ENCODE results near the gene RASSF4.

The RASSF4 gene

DNA sequence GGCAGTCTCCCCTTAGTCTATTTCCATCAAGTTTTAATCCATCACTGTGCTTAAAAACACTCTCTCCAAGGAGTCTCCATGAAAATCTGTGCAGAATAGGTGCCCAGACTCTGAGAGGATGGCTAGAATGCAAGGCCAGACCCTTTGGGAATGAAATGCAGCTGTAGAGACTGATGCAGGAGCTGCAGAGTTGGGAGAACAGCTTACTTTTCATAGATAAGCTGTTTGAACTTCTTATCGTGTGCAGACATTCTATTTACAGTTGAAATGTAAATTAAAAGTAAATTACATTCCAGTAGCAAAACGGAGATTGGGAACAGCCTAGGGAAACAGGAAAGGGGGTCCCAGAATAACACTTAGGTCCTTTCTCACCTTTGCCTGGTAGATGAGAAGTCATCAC is 56.0 kb downstream of the RASSF4 start:
- no peak for DNase-seq

DNA sequence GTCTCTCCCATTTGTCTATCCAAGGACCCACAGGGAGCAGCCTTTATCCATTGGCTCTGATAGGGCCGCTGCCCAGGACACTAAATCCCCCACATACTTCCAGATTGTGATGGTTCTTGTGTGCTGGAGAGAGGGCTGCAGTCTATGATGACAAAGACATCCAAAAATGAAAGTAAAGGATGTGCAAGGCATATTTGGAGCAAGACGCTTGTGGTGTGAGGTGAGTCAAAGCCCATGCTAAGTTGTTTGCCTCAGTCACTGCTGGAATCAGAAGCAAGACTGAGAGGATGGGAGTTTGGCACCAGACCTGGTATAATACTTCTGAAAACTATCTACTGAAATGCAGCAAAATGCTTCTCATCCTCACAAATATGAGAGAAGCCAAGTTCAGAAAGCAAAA is 63.8 kb downstream of the RASSF4 start:
- no peak for DNase-seq

DNA sequence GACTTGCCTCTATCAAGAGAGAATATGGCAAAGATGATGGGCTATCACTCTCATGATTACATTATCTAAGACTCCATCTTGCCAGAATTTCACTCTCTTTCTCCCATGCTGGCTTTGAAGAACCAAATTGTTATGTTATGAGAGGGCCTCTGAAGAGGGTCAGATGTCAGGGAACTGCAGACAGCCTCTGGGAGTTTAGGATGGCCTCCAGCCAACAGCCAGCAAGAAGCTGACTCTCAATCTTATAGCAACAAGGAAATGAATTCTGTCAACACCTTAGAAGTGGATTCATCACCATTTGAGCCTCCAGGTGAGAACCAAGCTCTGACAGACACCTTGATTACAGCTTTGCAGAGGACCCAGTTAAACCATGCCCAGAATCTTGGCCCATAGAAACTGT is 74.7 kb downstream of the RASSF4 start:
- no peak for DNase-seq

DNA sequence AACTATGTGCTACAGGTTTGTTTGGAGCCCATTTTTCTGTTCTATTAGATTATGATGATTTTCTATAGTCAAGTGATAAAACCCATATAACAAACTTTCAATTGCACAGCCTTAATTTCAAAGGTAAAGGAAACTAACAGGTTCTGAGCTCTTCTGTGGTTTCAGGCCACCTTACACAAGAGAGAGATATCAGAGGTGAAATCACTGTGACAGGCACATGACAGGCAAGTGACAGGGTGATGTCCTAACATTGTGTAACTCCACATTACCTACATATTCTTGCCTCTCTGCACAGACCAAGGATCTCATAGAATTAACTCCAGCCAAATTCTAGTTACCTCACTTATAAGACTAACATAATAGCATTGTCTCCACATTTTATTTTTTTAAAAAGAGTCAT is 76.1 kb downstream of the RASSF4 start:
- DNase-seq, result no peak

DNA sequence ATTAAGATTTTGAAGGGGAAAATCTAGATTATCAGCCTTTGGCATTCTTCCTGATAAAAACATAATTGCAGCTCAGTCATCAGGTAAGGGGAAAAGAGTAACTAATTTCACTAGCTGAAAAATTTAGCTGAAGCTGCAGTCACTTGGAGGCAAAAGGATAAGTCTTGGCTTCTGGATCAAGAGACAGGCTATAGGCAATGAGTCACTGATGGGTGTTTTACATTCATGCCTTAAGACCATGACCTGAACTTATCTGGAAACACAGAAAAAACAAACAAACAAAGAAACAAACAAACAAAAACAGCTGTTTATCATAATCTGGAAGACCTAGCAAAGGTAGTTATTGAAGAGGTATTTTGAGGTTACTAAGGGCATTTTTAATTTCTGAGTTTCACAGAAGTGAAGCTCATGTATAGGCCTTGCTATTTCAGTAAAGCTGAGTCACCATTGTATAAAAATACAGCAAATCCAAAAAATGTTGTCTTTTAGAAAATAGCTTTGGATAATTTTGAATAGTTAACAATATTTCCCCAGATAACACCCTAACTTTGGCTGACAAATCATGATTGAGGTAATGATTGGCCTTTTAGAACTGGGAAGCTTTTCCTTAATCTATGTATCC is 81.4 kb downstream of the RASSF4 start:
- DNase-seq, result no peak

DNA sequence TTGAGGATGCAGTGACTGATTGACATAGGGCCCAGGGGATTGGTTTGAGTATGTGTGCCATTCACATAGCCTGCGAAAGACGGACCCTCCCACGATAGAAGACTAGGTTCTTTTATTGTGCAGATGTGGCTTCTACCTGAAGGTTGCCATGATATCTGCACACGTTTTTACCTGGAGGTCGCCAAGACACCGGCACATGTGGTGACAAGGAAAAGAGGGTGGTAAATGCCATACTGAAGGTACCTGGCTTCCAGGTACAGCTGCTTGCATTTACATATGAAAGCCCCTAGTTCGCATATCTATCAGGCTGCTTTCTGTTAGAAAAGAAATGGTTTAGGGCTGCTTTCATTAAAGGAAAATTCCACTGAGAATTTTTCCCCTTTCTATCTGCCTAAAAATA is 84.7 kb downstream of the RASSF4 start:
- DNase-seq, result no peak
